Left lung (tissue), 10 donors: ENCODE results near the gene LRRC10B. TPM values are rescaled to one million over a fixed set of nuclear protein-coding genes. Genes with fewer than 3 reads are reported as not detected.
A peak's percentile ranks its signal among the peaks of the same experiment; 100 is the strongest.

Source experiments
- ATAC-seq: fragments of 200-7000 bp; cut with Tn5 transposase; one replicate; pipeline ENCODE4 v1.9.1; 2020; ENCODE audit warnings: moderate library complexity
- DNase-seq, 4 donors: peaks; one replicate each; pipeline ENCODE4 v3.0.0-alpha.2; 2013 to 2020
- H3K27ac ChIP-seq, 2 donors: fragments of 200-600 bp; sonication (generic) in 1 of 2; one replicate each; pipeline versions ENCODE4 v1.5.0 to v1.8.0; 2020 to 2021
- H3K27me3 ChIP-seq, 2 donors: fragments of 200-600 bp; sonication (generic) in 1 of 2; one replicate each; pipeline versions ENCODE4 v1.5.0 to v1.8.0; 2020 to 2021
- H3K36me3 ChIP-seq, 2 donors: fragments of 200-600 bp; sonication (generic) in 1 of 2; one replicate each; pipeline versions ENCODE4 v1.5.0 to v1.8.0; 2020 to 2021
- H3K4me1 ChIP-seq, 2 donors: fragments of 200-600 bp; one replicate each; pipeline ENCODE4 v1.8.0; 2021
- H3K4me3 ChIP-seq, 2 donors: fragments of 200-600 bp; sonication (generic) in 1 of 2; one replicate each; pipeline versions ENCODE4 v1.5.0 to v1.8.0; 2020 to 2021; ENCODE audit warnings: mild to moderate bottlenecking in 1 of 2
- H3K9me3 ChIP-seq, 2 donors: fragments of 200-600 bp; sonication (generic) in 1 of 2; one replicate each; pipeline versions ENCODE4 v1.5.0 to v1.8.0; 2020 to 2021
- intact Hi-C, 2 donors: fragments of 100-400 bp; cut with DNase I; formaldehyde crosslinking; loops; one replicate each; pipeline versions ENCODE4 v1.11.2 to v1.14.2; 2022
- polyA plus RNA-seq, 6 donors: library from polyadenylated mRNA; unstranded; fragments of 120-200 nt; gene quantifications; one replicate each; pipeline ENCODE4 v1.2.1, GENCODE V29; 2013; ENCODE audit not compliant: insufficient read length in 6 of 6
- total RNA-seq, 2 donors: library from RNA; stranded (reverse); fragmentation: NEBNext Ultra II Directional; extraction: Animal tissue kit (Norgen Biotek cat#: 25700); gene quantifications; one replicate each; pipeline ENCODE4 v1.2.1, GENCODE V29; 2021
- TF ChIP-seq, protein P1 (sequence below), 2 donors: fragments of 200-600 bp; sonication (generic) in 1 of 2; IDR thresholded peaks; one replicate each; pipeline versions ENCODE4 v1.5.0 to v1.8.0; 2021; ENCODE audit warnings: antibody characterized with exemption in 2 of 2
- donor health status: DM: no; HTN: yes; CAD: no.
- donor health status: DM: no; HTN: no; CAD: no.

The LRRC10B gene
- total and polyA plus RNA-seq, 8 donors: 0.29 to 5.5 (median 1.9) TPM

DNA sequence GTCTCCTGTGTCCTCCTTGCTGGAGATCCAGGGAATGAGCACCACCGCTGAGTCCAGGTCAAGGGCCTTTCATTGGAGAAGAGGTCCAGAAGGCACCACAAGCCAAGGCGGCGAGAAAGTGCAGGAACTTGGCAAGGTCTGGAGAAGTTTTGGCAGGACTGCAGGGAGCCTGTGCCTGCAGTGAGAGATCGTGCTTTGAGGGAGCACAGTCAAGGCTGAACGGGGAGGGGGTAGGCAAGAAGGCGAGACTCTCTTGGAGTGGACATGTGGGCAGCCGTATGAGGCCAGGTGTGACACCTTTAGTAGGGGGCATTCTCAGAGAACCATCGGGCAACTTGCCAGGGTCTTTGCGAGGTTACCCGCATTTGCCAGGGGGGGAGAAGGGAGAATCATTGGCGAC lies 30.5 kb downstream of the LRRC10B start:
- DNase-seq: no peak
- ATAC-seq: no peak
- Histone ChIP-seq H3K9me3 (no peaks in the 10 kb centered on the region), H3K27me3 (peaks cover 0 to 7% of the 10 kb centered on the region in 2 donors), H3K27ac (no peak overlapping the region), H3K4me1 (no peaks in the 10 kb centered on the region), H3K36me3 (no peaks in the 10 kb centered on the region), H3K4me3 (no peak overlapping the region)
- TF ChIP-seq, protein P1, sequence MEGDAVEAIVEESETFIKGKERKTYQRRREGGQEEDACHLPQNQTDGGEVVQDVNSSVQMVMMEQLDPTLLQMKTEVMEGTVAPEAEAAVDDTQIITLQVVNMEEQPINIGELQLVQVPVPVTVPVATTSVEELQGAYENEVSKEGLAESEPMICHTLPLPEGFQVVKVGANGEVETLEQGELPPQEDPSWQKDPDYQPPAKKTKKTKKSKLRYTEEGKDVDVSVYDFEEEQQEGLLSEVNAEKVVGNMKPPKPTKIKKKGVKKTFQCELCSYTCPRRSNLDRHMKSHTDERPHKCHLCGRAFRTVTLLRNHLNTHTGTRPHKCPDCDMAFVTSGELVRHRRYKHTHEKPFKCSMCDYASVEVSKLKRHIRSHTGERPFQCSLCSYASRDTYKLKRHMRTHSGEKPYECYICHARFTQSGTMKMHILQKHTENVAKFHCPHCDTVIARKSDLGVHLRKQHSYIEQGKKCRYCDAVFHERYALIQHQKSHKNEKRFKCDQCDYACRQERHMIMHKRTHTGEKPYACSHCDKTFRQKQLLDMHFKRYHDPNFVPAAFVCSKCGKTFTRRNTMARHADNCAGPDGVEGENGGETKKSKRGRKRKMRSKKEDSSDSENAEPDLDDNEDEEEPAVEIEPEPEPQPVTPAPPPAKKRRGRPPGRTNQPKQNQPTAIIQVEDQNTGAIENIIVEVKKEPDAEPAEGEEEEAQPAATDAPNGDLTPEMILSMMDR (IDR thresholded peaks at IDR 0.05): no peak
- intact Hi-C loops: no loop called here

DNA sequence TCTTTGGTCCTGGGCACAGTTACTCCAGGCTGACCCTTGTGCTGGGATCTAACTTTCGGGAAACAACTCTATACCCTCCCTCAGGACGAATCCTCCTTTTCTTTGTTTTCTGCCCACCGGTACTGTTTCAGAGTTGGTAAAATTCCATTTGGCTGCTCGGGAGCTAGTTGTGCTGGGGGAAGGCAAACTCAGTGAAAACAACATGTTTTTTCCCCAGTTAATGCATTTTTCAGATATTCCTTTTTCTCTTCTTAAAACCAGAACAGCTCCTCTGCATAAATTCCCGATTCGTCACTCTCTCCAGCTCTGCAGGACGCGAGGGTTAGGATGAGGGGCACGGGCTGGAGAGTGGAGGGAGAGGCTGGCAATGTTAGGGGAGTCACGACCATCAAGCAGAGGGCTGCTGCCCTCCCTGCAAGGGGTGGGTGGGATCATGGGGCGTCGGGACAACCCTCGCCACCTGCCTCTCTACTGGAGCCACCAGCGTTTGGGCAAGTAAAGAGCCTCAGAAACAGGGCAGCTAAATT lies 31.3 kb downstream of the LRRC10B start:
- intact Hi-C loops: no loop called here
- Histone ChIP-seq H3K9me3 (no peaks in the 10 kb centered on the region), H3K36me3 (no peaks in the 10 kb centered on the region), H3K4me3 (no peak overlapping the region), H3K27ac (no peak overlapping the region), H3K4me1 (no peaks in the 10 kb centered on the region), H3K27me3 (peaks cover 0 to 7% of the 10 kb centered on the region in 2 donors)
- DNase-seq (peak in 1 of 4 donors; percentile 34), ATAC-seq (no peak)
- TF ChIP-seq, protein P1 (IDR thresholded peaks at IDR 0.05): no peak

DNA sequence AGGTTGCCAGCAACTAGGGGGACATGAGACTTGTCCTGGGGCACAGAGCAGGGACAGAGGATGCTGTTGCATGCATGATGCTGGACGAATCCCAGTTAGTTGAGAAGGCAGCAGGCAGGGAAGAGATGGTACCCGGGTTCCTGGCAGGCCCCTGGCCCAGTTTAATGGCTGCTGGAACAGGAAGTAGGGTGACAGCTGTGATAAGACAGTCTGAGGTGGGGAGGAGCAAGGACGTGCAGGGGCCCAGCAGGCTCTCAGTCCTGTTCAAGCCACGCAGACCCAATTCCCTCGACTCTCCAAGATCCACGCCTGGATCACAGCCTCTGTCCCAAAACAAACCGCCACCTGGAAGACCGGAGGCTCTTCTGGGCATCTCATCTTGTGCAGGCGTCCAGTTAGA lies 32.0 kb downstream of the LRRC10B start:
- intact Hi-C loops: no loop called here
- ATAC-seq: no peak

DNA sequence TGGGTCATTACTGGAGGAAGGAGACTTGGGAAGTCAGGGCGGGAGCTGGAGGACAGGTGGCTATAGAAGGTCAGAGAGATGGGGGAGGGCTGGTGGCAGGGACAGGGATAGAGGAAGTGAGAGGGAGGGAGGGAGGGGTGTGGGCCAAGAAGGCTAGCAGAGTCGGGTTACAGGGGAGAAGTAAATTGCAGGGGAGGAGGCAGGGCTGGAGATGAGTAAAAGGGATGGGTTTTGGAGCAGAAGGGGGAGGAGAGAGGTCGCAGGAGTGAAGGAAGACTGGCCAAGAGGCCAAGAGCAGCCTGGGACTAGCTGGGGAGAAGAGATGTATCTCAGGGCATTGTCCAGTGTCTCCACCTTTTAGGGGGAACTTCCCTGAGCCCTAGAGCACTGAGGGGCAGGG lies 33.0 kb downstream of the LRRC10B start:
- peaks cover 0 to 7% of the 10 kb centered on the region in 2 donors for H3K27me3 ChIP-seq
- no peaks in the 10 kb centered on the region for H3K36me3 ChIP-seq
- ATAC-seq: peak; percentile 53
- H3K9me3 ChIP-seq: no peaks in the 10 kb centered on the region
- no peak overlapping the region for H3K4me3 ChIP-seq
- DNase-seq: no peak
- no peak overlapping the region for H3K27ac ChIP-seq
- intact Hi-C loops: no loop called here
- no peaks in the 10 kb centered on the region for H3K4me1 ChIP-seq
- TF ChIP-seq, protein P1 (IDR thresholded peaks at IDR 0.05): no peak

More for the DNA sequence above, 32.0 kb downstream of the LRRC10B start:
- Histone ChIP-seq H3K4me1 (no peaks in the 10 kb centered on the region), H3K4me3 (no peak overlapping the region), H3K27ac (no peak overlapping the region), H3K27me3 (peaks cover 0 to 7% of the 10 kb centered on the region in 2 donors), H3K9me3 (no peaks in the 10 kb centered on the region), H3K36me3 (no peaks in the 10 kb centered on the region)
- no peak for DNase-seq
- TF ChIP-seq, protein P1 (IDR thresholded peaks at IDR 0.05): no peak

DNA sequence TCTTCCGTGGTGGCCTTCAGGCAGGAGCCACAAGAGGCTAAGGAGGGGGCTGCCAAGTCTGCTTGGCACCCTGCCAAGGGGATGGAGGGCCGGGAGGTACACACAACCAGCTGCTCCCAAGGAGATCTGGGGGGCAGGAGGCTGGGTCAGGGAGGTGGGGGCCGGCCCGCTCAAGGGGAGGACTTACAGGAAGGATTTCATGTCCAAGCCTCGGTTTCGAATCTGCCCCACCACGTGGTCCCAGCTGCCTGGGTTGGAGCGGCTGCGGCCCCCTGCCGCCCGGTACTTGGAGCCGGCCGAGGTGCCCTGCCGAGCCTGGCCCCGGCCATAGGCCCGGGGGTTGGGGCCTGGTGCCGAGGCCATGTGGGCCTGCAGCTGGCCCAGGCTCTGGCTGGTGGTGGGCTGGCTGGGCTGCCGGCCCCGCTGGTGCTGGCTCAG lies 33.5 kb downstream of the LRRC10B start:
- no peak for ATAC-seq
- Histone ChIP-seq H3K27ac (no peak overlapping the region), H3K4me1 (no peaks in the 10 kb centered on the region), H3K36me3 (no peaks in the 10 kb centered on the region), H3K27me3 (peaks cover 0 to 9% of the 10 kb centered on the region in 2 donors), H3K4me3 (no peak overlapping the region), H3K9me3 (no peaks in the 10 kb centered on the region)
- TF ChIP-seq, protein P1 (IDR thresholded peaks at IDR 0.05): no peak
- intact Hi-C loops: no loop called here
- DNase-seq: peak in 2 of 4 donors; percentile 30 to 69
